GM12865 (cell line): ENCODE measurements around the gene CORO1A.
"Not testable (repeated sequence)": the region's sequence is repeated elsewhere in the genome, so short reads cannot be mapped to it uniquely, and the experiment has no call there.

Experiments
- DNase-seq: peaks from one replicate; pipeline ENCODE4 v3.0.0; 2010; ENCODE audit warnings: low read depth
- H3K4me3 ChIP-seq: 2 replicates; pipeline ENCODE4 v1.5.1; 2011; ENCODE audit warnings: mild to moderate bottlenecking, low read depth, low read length, control low read depth
- CTCF ChIP-seq: IDR thresholded peaks from 2 replicates; pipeline ENCODE4 v1.5.1; 2011; ENCODE audit warnings: low read length, control low read depth, low read depth, inconsistent platforms; ENCODE audit not compliant: insufficient read depth; ENCODE audit errors: missing control alignments

The CORO1A gene

DNA sequence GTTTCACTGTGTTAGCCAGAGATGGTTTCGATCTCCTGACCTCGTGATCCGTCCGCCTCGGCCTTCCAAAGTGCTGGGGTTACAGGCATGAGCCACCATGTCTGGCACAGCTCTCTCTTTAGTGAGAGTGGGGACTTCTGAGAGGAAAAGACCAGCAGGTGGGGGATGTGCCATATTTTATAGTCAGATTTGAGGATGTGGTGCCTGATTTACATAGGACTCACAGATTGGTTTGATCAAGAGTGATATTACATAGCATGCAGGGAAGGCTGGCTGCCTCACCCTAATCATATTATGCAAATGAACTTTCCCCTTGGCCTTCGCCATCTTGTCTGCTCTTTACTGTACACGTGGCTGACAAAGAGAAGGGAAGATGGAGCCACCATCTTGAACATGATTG, 32.3 kb upstream of the CORO1A start:
- no peak overlapping the region for H3K4me3 ChIP-seq
- DNase-seq: no peak
- TF ChIP-seq CTCF: no peak

GRCh38 chr16:30152517-30152916, 30.9 kb upstream of the CORO1A start:
- TF ChIP-seq CTCF: no peak
- no peak for DNase-seq
- no peak overlapping the region for H3K4me3 ChIP-seq

DNA sequence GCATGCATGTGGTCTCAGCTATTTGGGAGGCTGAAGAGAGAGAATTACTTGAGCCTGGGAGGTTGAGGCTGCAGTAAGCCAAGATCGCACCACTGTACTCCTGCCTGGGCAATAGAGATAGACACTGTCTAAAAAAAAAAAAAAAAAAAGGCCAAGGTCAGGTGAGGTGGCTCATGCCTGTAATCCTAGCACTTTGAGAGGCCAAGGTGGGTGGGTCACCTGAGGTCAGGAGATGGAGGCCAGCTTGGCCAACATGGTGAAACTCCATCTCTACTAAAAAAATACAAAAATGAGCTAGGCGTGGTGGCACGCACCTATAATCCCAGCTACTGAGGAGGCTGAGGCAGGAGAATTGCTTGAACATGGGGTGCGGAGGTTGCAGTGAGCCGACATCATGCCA, 28.2 kb upstream of the CORO1A start:
- no peak overlapping the region for H3K4me3 ChIP-seq
- DNase-seq: no peak
- TF ChIP-seq CTCF: no peak

- no peak for TF ChIP-seq CTCF
- DNase-seq: no peak
- H3K4me3 ChIP-seq: no peak overlapping the region
Observed at GRCh38 chr16:30157214-30157613, 26.2 kb upstream of the CORO1A start.

- TF ChIP-seq CTCF: no peak
- H3K4me3 ChIP-seq: no peak overlapping the region
- no peak for DNase-seq
Observed at GRCh38 chr16:30163538-30163937, 19.9 kb upstream of the CORO1A start.

DNA sequence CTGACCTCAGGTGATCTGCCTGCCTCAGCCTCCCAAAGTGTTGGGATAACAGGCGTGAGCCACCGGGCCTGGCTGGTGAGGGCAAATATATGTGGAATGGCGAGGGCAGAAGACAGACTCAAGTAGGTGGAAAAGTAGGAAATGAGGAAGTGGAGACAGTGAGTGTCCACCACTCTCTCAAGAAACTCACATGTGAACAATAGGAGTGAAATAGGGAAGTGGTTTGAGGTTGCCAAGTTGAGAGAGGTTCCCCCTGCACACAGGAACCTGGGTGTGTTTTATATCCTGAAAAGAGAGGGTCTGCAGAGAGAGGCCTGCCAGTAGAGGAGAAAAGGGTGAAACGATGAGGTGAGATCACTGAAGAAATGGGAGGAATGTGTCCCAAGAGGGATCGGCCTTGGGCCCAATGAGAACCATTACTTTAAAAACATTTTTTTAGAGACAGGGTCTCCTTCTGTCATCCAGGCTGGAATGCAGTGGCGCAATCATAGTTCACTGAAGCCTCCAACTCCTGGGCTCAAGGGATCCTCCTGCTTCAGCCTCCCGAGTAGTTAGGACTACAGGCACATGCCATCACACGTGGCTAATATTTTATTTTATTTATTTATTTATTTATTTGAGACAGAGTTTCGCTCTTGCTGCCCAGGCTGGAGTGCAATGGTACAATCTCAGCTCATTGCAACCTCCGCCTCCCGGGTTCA, 17.1 kb upstream of the CORO1A start:
- TF ChIP-seq CTCF: no peak
- DNase-seq: peak; percentile 85
- no peak overlapping the region for H3K4me3 ChIP-seq

GRCh38 chr16:30168746-30169145, 14.7 kb upstream of the CORO1A start:
- DNase-seq, H3K4me3 ChIP-seq: not testable (repeated sequence)

GRCh38 chr16:30169416-30169815, 14.0 kb upstream of the CORO1A start:
- H3K4me3 ChIP-seq, DNase-seq: not testable (repeated sequence)

DNA sequence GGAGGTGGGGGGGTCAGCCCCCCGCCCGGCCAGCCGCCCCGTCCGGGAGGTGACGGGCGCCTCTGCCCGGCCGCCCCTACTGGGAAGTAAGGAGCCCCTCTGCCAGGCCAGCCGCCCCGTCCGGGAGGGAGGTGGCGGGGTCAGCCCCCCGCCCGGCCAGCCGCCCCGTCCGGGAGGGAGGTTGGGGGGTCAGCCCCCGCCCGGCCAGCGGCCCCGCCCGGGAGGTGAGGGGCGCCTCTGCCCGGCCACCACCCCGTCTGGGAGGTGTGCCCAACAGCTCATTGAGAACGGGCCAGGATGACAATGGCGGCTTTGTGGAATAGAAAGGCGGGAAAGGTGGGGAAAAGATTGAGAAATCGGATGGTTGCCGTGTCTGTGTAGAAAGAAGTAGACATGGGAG, 13.3 kb upstream of the CORO1A start:
- not testable (repeated sequence) for H3K4me3 ChIP-seq, DNase-seq
